GM06990 (cell line): ENCODE results near the gene ADCY5.

Experiments
- DNase-seq: peaks from one replicate; pipeline ENCODE4 v3.0.0-alpha.2; 2011; ENCODE audit not compliant: insufficient read length; ENCODE audit errors: extremely low read depth
- H3K27me3 ChIP-seq: replicated peaks from 2 replicates; pipeline ENCODE4 v1.6.0; 2011; ENCODE audit warnings: low read length; ENCODE audit not compliant: control insufficient read depth, insufficient read depth
- H3K36me3 ChIP-seq: 2 replicates; pipeline ENCODE4 v1.5.1; 2011; ENCODE audit warnings: low read length; ENCODE audit not compliant: control insufficient read depth, insufficient read depth
- H3K4me3 ChIP-seq: replicated peaks from 2 replicates; pipeline ENCODE4 v1.5.1; 2011; ENCODE audit warnings: low read depth, mild to moderate bottlenecking, control low read depth, low read length
- TF ChIP-seq, protein P1 (sequence below): IDR thresholded peaks from 2 replicates; pipeline ENCODE4 v1.5.1; 2011; ENCODE audit warnings: low read length, control low read depth, mild to moderate bottlenecking, inconsistent platforms; ENCODE audit not compliant: insufficient read depth, poor library complexity, severe bottlenecking

ADCY5 gene

DNA sequence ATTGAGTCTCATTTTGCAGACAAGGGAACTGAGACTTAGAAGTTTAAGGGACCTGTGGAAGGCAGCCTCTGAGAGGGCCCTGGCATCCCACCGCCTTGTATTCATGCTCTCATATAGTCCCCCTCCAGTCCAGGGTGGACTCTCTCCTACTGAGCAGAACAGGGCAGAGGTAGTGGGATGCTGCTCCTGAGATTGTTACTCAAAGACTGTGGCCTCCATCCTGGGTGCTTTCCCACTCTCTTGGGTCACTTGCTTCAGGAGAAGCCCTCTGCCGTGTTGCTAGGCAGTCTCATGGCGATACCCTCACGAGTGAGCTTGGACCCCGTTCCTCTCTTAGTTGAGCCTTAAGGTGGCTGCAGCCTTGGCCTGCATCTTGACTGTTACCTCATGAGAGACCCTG is 22.2 kb upstream of the ADCY5 start:
- TF ChIP-seq, protein P1, sequence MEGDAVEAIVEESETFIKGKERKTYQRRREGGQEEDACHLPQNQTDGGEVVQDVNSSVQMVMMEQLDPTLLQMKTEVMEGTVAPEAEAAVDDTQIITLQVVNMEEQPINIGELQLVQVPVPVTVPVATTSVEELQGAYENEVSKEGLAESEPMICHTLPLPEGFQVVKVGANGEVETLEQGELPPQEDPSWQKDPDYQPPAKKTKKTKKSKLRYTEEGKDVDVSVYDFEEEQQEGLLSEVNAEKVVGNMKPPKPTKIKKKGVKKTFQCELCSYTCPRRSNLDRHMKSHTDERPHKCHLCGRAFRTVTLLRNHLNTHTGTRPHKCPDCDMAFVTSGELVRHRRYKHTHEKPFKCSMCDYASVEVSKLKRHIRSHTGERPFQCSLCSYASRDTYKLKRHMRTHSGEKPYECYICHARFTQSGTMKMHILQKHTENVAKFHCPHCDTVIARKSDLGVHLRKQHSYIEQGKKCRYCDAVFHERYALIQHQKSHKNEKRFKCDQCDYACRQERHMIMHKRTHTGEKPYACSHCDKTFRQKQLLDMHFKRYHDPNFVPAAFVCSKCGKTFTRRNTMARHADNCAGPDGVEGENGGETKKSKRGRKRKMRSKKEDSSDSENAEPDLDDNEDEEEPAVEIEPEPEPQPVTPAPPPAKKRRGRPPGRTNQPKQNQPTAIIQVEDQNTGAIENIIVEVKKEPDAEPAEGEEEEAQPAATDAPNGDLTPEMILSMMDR = no peak
- peaks cover 2% of the 10 kb centered on the region for H3K27me3 ChIP-seq
- no peak for DNase-seq
- no peaks in the 10 kb centered on the region for H3K36me3 ChIP-seq
- H3K4me3 ChIP-seq = no peak overlapping the region

DNA sequence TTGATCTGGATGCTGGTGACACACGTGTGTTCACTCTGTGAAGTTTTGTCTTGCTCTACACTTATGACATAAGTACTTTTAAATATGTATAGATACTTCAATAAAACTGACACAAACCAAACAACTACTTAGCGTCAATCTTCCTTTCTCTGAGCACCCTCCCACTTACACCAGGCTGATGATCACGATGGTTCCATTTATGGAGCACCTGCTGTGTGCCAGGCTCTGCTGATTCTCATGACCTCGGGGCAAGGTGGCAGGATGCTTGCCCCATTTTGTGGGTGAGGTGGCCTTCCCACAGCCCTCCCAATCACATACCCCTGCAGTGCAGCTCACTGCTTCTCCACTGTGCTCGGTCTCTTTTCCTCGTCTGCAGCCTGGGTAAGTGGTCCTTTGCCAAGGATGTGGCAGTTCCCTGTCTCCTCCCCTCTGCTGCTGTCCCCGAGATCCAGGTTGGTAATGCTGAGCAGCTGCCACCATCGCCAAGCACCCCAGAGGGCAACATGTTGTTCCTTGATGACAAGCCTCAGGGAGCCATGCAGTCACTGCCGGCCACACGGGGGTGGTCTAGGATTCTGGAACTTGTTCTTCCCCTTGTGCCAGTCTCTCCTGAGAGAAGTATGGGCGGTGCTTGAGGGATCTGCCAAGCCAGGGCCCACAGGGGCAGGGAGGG is 20.6 kb upstream of the ADCY5 start:
- Histone ChIP-seq H3K4me3 (no peak overlapping the region), H3K36me3 (no peaks in the 10 kb centered on the region), H3K27me3 (no peaks in the 10 kb centered on the region; the same call in 1 of the 2 replicates)
- DNase-seq = no peak
- TF ChIP-seq, protein P1 = no peak

- H3K36me3 ChIP-seq = no peaks in the 10 kb centered on the region
- DNase-seq = no peak
- H3K4me3 ChIP-seq = no peak overlapping the region
- TF ChIP-seq, protein P1 = no peak
- H3K27me3 ChIP-seq = no peaks in the 10 kb centered on the region; the same call in 1 of the 2 replicates
Observed at GRCh38 chr3:123467046-123467445, 18.2 kb upstream of the ADCY5 start.

DNA sequence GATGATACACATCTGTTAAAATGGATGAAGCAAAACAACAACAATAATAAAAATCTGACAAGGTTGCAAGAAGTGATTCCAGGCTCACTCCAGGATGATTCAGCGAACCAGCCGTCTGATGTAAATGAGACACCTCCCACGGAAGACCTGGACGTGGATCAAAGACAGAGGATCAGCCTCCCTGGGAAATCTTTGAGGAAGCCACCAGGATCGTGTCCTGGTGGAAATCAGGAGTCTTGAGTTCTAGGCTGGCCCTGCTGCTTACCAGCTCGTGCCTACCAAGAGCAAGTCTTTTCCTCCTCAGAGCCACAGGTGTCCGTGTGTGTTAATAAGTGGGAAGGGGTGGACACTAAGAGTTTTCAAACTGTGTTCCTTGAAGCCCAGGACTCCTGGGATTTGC is 15.3 kb upstream of the ADCY5 start:
- Histone ChIP-seq H3K4me3 (no peak overlapping the region), H3K36me3 (no peaks in the 10 kb centered on the region), H3K27me3 (no peaks in the 10 kb centered on the region; the same call in 1 of the 2 replicates)
- TF ChIP-seq, protein P1 = no peak
- no peak for DNase-seq

GRCh38 chr3:123459862-123460261 is 11.0 kb upstream of the ADCY5 start:
- H3K27me3 ChIP-seq = no peaks in the 10 kb centered on the region; the same call in none of the 2 replicates
- H3K36me3 ChIP-seq = no peaks in the 10 kb centered on the region
- no peak for DNase-seq
- TF ChIP-seq, protein P1 = no peak
- no peak overlapping the region for H3K4me3 ChIP-seq
